ACHN (cell line): ENCODE data around the gene ALDOC.

Source experiments
- DNase-seq: peaks from one replicate; pipeline ENCODE4 v3.0.0-alpha.2; 2015
- in situ Hi-C: cut with HindIII; loops from 2 replicates; pipeline ENCODE4 v1.10.0; 2017; ENCODE audit warnings: low sequenced_read_pairs, low pct_ligation_motif_present, low pct_unique_long_range_greater_than_20kb

Gene ALDOC

DNA sequence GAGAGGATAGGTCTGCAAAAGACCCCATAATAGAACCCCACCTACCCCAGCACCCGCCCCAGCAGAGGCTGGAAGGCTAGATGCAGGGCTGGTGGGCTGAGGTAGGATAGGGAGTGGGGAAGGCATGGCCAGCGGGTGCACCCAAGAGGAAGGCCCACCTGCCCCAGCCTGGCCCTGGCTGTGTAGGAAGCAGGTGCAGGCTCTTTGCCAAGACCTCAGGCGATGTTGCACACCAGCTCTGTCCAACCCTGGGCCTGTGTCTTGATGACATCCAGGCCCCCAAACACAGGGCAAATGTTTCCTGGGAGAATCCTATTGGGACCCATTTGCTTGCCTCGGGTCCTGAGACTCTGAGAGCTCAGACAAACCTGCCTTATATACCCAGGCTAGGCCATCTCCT, 36.5 kb downstream of the ALDOC start:
- no peak for DNase-seq
- in situ Hi-C loops: no loop called here

DNA sequence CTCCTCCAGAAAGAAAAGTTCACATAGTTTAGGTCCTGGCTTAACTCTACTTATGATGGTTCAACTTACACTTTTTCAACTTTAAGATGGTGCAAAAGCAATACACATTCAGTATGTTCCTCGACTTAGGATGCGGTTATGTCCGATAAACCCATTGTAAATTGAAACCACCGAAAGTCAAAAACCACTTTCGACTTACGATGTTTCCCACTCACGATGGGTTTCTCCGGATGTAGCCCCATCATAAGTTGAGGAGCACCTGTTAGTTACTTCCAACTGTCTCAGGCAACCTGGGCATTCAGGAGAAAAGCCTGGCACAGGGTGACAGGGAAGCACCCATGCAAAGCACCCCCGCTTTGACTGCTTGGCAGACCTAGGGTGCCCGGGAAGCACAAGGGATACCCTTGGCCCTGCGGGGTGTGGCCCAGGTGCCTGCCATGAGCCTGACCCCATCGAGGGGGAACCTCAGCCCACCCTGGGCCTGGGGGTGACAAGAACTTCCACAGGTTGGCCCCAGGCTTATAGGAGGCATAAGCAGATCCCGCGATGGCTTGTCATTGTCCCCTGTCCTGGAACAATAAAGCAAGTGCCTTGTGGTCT, 38.3 kb downstream of the ALDOC start:
- no peak for DNase-seq
- in situ Hi-C loops: no loop called here

DNA sequence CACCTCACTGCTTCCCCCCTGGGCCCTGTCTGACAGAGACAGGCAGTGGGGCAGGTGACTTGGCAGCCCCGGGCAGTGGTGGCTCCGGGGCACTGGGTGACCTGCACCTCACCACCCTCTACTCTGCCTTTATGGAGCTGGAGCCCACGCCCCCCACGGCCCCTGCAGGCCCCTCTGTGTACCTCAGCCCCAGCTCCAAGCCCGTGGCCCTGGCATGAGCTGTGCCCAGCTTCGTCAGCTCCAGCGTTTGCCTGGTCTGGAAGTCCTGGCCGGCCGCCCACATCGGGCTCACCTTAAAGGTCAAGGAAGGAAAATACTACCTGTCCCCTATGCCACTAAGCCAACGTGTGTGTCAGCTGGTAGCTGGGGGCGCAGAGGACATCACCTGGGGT, 39.5 kb downstream of the ALDOC start:
- in situ Hi-C loops: no loop called here
- DNase-seq: no peak

DNA sequence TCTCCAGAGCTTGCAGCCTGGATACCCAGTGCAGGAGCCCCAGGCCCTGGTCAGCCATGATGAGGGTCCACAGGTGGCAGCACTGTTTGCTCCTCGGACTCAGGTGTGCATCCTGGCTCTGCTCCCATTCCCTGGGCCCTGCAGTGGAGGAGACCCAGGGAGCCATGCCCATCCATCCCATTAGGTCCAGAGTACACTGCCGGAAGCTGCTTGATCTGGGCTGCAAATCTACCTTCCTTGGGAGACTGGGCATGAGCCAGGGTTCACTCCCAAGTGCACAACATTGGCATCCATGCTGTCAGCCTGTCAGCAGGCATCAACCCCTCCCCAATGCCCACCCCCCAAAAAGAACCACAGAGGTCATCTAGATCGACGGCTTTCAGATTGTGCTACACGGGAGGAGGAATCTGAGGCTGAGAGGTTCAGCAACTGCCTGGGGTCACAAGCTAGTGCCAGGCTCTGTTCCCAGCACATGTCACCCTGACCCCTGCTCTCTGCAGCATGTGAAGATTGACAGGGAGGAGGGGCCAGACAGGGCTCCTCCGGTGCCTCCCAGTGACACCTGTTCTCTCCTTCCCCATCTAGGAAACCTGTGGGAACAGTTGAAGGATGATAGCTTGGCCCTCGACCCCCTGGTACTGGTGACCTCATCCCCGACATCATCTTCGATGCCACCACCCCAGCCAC, 40.0 kb downstream of the ALDOC start:
- no peak for DNase-seq
- in situ Hi-C loops: no loop called here

DNA sequence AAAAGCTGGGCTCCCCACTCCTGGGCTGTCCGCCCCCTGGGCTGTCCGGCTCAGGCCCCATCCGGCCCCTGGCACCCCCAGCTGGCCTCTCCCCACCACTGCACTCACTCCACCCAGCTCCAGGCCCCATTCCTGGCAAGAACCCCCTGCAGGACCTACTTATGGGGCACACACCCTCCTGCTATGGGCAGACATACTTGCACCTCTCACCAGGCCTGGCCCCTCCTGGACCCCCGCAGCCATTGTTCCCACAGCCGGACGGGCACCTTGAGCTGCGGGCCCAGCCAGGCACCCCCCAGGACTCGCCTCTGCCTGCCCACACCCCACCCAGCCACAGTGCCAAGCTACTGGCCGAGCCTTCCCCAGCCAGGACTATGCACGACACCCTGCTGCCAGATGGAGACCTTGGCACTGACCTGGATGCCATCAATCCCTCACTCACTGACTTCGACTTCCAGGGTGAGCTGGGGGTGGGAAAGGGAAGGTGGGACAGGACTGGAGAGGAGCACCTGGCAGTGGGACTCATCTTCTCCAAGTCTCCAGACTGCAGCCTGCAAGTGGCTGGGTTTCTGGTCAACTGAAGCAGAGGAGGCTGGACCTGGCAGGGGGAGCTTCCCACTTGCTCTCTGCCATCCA, 41.8 kb downstream of the ALDOC start:
- no peak for DNase-seq
- in situ Hi-C loops: no loop called here

DNA sequence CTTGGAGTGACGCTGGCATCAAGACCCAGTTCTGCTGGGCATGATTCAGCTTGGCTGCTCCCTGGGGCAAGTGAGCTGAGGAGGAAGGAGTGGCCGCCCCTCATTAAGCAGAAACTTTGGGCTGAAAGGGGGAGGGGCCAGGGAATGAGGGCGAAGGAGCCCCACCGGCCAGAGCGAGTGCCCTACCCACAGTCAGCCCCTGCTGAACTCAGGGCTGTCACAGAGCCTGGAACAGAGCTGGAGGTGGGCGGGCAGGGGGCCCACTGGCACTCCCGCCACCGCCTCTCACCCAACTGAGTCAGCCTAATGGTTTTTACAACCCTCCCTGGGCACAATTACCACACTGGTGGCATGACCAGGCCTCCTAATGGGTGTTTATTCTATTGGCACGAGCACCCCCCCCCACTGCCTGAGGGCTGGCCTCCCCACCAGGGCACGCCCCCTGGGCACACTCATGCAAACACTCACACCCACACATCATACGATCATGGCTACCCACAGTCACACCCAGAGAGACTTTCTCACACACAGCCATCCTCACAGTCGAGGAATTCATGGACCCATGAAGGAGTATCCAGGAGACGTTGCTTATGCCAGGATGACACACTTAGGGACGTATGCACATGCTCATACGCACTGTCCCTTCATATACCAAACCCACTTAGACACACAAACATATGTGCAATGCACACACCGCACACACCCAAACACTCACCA, 43.4 kb downstream of the ALDOC start:
- no peak for DNase-seq
- in situ Hi-C loops: no loop called here

DNA sequence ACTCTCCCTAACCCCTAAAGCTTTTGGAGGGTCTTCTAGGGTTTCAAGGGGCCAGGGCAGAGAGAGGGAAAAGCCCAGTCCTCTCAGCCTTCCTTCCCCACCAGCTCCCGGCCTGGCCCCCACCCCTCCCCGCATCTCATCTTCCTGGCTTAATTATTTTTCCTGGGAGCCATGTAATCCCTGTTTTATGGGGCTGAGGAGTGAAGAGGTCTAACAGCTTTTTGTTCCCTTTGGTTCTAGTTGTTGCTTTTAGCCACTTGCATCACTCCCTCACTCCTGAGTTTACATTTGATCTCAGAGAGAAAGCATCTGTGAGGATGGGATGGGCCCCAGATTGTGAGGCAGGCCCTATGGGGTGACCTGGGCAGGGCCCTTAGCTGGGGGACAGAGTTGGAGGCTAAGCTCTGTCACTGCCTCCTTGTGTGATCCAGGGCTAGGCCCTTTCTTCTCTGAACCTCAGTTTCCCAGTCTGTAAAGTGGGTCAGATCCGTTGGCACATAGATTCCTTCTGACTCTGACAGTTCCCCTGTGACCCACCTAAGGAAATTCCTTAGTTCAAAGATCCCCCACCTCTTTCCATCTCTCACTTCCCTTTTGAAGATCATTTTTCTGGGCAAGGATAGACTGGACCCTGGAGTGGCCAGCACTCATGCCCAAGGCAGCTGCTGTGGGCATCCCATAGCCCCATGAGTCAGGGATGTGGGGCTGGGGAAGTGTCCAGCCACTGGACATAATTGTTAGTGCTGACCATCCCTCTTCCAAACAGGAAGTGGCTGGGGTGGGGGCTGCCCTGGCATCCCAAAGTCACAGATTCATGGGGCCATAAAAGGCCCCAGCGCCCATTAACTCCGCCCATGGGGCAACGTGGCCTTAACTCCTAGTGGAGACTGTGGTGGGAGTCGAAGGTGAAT, 44.4 kb downstream of the ALDOC start:
- in situ Hi-C loops: no loop called here
- no peak for DNase-seq

DNA sequence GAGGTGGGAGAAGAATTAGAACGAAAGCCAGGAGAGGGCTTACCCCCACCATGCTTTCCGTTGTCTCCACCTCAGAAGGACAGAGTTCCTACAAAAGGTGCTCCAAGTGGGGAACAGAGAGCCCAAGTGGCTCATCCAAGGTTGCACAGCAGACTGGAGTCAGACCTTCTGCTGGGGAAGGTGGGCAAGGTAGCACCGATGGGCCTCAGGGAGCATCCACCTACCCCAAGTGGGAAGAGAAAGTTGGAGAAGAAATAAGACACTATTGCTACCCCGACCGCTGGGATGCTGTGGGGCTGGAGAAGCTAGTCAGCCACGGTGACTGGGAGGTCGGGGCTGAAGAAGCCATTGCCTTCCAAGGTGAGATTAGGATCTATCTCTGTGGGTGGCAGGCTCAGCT, 45.8 kb downstream of the ALDOC start:
- in situ Hi-C loops: no loop called here

DNA sequence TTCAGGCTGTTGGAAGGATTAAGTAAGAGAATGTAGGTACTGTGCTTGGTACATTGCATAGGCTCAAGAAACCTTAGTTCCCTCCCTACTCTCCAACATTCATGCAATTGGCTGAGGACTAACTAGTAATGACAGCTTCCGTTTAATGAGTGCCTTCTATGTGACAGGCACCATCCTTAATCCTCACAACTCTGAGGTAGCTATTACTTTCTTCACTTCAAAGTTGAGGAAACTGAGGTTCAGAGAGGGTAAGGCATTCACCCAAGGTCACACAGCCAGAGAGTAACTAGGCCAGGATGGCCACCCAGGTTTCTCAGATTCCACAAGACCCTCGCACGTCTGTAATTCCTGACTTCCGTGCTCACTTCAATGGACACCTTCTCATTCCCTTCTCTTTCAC, 46.4 kb downstream of the ALDOC start:
- no peak for DNase-seq
- in situ Hi-C loops: no loop called here

More for the DNA sequence above, 45.8 kb downstream of the ALDOC start:
- DNase-seq: no peak

DNA sequence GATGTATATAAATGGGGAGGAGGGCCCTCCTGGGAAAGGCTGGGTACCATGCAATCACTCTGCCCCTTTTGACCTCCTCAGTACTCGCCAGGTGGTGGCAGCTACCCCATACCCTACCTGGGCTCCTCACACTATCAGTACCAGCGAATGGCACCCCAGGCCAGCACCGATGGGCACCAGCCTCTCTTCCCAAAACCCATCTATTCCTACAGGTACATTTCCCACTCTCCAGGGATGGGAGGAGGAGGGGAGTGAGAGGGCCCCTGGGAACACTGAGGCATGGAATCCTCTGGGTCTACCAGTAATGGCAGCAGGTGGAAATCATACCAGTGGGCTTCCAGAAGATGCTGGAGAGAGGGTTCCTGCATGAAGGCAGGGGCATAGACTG, 47.7 kb downstream of the ALDOC start:
- no peak for DNase-seq
- in situ Hi-C loops: no loop called here

DNA sequence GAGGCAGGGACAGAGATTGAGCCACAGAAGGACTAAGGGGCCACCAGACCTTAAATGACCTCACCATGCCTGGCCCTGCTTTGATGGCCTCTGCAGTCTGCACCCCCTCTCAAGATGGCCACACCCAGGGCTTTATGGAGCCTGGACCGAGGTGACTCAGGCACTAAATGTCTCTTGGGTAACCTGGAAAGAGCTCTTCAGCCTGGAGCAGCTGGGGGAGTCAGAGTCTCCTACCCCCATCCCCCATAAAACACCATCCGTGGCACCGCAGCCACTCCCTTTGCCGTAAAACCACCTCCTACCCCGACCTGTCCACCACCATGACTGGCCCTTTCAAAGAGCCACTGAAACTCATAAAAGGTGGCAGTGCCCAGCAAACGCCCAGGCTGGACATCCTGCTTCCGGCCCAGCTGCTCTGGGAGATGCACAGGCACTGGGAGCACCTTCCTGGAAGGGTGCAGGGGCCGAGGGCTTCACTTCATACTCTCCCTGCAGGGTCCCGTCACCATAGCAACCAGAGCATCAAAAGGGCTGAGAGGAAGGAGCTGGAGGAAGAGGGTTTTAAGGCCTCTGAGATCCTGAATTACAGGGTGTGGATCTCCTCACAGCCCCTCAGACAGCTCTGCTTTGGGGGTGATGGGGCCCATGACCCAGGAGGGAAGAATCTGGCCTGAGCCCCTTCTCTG, 48.2 kb downstream of the ALDOC start:
- in situ Hi-C loops: no loop called here
- no peak for DNase-seq

DNA sequence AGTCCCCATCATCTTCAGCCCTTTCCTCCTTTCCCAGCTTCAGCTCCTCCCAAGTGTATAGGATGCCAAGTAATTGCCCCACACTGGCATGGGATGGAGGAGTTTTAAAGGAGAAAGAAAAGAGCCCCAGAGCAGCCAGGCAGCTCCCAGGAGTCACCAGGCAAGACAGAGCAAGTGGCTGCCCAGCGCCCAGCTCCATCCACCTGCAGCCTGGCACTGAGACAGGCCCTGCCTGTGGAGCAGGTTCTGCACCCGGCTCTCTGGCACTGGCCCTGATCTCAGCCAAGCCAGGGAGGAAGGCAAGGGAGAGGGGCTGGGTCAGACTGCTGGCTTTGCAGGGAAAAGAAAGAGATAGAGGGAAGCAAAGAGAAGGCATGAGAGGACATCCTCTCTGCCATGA, 48.8 kb downstream of the ALDOC start:
- DNase-seq: no peak
- in situ Hi-C loops: no loop called here

DNA sequence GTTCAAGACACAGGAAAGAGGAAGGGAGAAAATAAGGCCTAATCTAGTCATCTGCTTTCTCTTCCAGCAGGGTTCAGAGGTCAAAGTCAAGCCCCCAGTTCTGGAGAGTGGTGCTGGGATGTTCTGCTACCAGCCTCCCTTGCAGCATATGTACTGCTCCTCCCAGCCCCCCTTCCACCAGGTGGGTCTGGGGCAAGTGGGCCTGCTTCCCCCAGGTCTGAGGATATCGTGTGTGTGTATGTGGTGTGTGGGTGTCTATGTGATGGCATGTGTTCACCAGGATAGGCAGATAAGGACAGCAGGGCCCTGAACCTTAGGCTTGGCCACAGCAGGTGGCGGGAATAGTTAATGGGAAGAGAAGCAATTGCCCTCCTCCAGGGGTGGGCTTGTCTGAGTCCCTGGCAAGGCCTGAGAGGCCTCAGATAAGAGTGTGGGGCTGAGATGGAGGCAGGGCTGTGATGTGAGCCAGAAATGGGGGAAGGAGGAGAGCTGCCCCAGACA, 49.5 kb downstream of the ALDOC start:
- DNase-seq: no peak
- in situ Hi-C loops: no loop called here

DNA sequence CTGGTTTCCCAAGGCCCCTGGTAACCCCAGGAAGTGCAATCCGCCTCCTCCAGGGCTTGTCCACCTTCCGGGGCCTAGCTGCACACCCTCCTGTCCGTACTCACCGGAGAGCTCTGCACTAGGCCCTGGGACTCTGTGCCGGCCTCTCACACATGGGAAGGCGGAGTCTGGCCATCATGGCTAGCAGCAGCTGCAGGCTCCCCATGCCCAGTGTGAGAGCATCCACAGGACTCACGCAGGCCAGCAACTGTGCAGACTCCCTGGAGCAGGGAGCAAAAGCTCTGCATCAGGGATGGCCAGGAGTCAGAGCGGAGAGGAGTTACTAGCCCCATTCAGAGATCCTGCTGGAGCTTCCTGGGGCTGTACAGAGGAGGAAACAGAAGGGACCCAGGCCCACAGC, 50.3 kb downstream of the ALDOC start:
- no peak for DNase-seq
- in situ Hi-C loops: no loop called here

DNA sequence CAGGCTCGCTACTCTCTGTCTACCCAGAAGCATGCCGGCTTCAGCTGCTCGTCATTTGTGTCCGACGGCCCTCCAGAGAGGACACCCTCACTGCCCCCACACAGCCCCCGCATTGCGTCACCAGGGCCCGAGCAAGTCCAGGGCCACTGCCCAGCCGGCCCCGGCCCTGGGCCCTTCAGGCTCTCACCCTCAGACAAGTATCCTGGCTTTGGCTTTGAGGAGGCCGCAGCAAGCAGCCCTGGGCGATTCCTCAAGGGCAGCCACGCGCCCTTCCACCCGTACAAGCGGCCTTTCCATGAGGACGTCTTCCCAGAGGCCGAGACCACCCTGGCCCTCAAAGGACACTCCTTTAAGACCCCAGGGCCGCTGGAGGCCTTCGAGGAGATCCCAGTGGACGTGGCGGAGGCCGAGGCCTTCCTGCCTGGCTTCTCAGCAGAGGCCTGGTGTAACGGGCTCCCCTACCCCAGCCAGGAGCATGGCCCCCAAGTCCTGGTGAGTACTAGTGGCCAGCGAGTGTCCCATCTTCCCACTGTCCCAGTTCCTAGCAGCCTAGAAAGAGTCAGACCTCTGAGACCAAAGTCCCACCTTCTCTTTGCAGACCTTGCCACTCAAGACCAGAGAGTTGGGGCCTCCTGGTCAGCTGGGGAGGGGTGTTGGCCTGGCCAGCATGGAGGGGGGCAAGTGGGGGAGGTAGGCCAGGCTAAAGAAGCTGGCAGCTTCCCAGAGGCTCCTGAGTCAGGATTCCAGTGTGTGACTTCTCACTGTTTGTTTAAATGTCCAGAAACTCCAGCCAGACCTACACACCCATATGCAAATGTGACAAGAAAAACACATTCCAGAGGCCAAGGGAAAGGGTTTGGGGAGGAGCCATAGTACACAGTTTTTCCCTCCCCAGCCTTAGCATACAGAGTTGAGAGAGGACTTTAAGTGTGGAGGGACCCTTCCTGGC, 51.9 kb downstream of the ALDOC start:
- no peak for DNase-seq
- in situ Hi-C loops: no loop called here

DNA sequence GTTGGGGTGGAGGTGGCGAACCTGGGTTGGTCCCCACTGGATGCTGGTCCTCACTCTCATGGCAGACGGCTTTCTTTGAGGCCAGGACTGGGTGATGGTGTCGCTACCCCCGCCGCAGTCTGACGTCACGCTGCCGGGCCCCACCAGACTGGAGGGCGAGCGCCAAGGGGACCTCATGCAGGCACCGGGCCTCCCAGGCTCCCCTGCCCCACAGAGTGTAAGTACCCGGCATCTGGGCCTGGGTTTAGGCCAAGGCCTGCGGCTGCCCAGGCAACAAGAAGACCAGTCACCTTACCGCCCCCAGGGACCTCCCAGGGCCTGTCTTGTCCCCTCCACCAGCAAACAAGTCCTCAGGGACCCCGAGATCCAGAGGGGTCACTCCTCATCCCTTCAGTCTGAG, 52.8 kb downstream of the ALDOC start:
- DNase-seq: no peak
- in situ Hi-C loops: no loop called here

DNA sequence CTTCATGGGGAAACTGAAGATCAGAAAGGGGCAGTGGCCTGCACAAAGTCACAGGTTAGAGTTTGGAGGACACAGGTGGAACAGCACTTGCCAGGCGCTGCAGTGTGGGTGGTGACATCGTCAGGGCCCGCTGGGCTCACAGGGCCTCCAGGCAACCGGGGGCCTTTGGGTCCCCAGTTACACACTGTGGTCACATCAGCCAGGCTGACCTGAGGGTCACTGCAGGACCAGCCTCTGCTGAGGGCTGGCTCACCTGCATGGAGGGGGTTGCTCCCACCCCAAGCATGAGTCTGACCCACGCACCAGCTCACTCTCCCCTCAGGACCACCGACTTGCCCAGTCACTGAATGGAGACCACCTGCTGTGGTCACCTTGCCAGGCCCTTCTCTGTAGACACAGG, 53.5 kb downstream of the ALDOC start:
- DNase-seq: no peak
- in situ Hi-C loops: no loop called here
